ENCODE data around the gene GPR141.

Gene GPR141

GRCh38 chr7:37784015-37784414 is 100.4 kb downstream of the GPR141 start:
- DNase-seq (ENCODE audit: low read depth), result no peak

- DNase-seq (ENCODE audit: low read depth), result no peak
These were observed 103.4 kb downstream of the GPR141 start for GRCh38 chr7:37786741-37787569.
